ENCODE data around the gene CFAP97.

DNA sequence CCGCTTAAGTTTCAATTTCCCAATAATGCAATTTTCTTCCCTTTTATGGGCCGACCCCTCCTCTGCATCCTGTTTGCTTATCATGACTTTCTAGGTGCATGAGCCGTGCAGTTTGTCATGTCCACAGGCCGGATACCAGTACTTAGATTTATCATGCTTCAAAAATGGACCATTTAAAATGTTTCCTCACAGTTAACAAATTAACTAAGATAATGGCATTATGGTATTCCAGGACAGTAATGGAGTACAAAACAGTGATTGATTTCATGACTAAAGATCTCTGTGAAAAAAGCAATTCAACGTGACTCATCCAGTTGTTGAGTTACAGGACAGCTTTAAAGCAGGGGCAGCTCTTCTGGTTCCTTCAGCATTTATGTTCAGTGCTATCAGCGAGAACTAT, 28.6 kb upstream of the CFAP97 start:
- TF ChIP-seq EZH2 (IDR thresholded peaks at IDR 0.05; ENCODE audit: insufficient read depth, poor library complexity, severe bottlenecking) (no peak), EZH2phosphoT487 (IDR thresholded peaks at IDR 0.05; ENCODE audit: insufficient read depth, low read depth) (no peak)

Data from GM23248 (cell line).